GM12878 (cell line): ENCODE data around the gene LRRC23. TPM values are rescaled to one million over a fixed set of nuclear protein-coding genes. Genes with fewer than 3 reads are reported as not detected.

Experiments
- ATAC-seq: fragments of 200-7000 bp; cut with Tn5 transposase; 3 replicates; pipeline ENCODE4 v1.9.1; 2020; ENCODE audit warnings: mild to moderate bottlenecking, moderate library complexity
- BruUV-seq: library from RNA; stranded (reverse); fragments of 400-500 nt; replicated peaks from 2 replicates; lab custom pipeline; 2021; lab: Mats Ljungman, UMichigan
- CTCF ChIA-PET: fragments of 300-600 bp; sonication (Branson Sonifier 250); formaldehyde crosslinking; extraction: SDS; loops from one replicate; lab custom pipeline; 2021; ENCODE audit warnings: inconsistent platforms; lab: Yijun Ruan, JAX
- POLR2A ChIA-PET: fragments of 350-600 bp; formaldehyde crosslinking; extraction: SDS; loops from one replicate; lab custom pipeline; 2021; ENCODE audit warnings: inconsistent platforms; lab: Charles Lee
- RAD21 ChIA-PET: fragments of 300-600 bp; sonication (Branson Sonifier 250); formaldehyde crosslinking; loops from one replicate; lab custom pipeline; 2023; ENCODE audit warnings: antibody characterized with exemption; ENCODE audit not compliant: unreplicated experiment; lab: Charles Lee
- SMC1A ChIA-PET: fragments of 300-600 bp; sonication (Branson Sonifier 250); formaldehyde crosslinking; loops from one replicate; lab custom pipeline; 2023; ENCODE audit not compliant: unreplicated experiment, uncharacterized antibody; lab: Charles Lee
- DNase-seq: peaks from one replicate; pipeline ENCODE4 v3.0.0-alpha.2; 2011; ENCODE audit warnings: low read depth, low spot score
- FAIRE-seq: peaks from 3 replicates; lab custom pipeline; 2011; peaks lifted over from hg19 to GRCh38; lab: Jason Lieb, UNC
- H2AFZ ChIP-seq: 2 replicates; pipeline ENCODE4 v1.6.0; 2011; ENCODE audit warnings: low read depth, low read length, control low read depth; ENCODE audit not compliant: control insufficient read depth
- H3K27ac ChIP-seq: 2 replicates; pipeline ENCODE4 v1.5.1; 2011; ENCODE audit warnings: control low read depth; ENCODE audit not compliant: control insufficient read depth, insufficient read depth
- H3K27me3 ChIP-seq, 2 experiments: replicated peaks in 1 of 2; 2 replicates each; pipeline versions ENCODE4 v1.6.0 to v1.6.1; 2011; ENCODE audit warnings: low read length in 1 of 2; ENCODE audit not compliant: control insufficient read depth in 2 of 2, insufficient read depth in 2 of 2
- H3K36me3 ChIP-seq, 2 experiments: 2 replicates each; pipeline ENCODE4 v1.5.1; 2011; ENCODE audit warnings: low read length in 1 of 2; ENCODE audit not compliant: control insufficient read depth in 2 of 2, insufficient read depth in 2 of 2
- H3K4me1 ChIP-seq: 2 replicates; pipeline ENCODE4 v1.6.1; 2011; ENCODE audit warnings: mild to moderate bottlenecking, low read length, moderate library complexity, mixed read lengths; ENCODE audit not compliant: control insufficient read depth, insufficient read depth
- H3K4me2 ChIP-seq: 2 replicates; pipeline ENCODE4 v1.6.0; 2011; ENCODE audit warnings: control low read depth; ENCODE audit not compliant: control insufficient read depth, insufficient read depth
- H3K4me3 ChIP-seq: fragments of 200-600 bp; sonication (generic); 2 replicates; pipeline ENCODE4 v1.5.1; 2016
- H3K79me2 ChIP-seq: 2 replicates; pipeline ENCODE4 v1.6.0; 2011; ENCODE audit warnings: low read length; ENCODE audit not compliant: control insufficient read depth, insufficient read depth
- H3K9ac ChIP-seq: 2 replicates; pipeline ENCODE4 v1.8.0; 2011; ENCODE audit warnings: low read length, control low read depth, mixed read lengths; ENCODE audit not compliant: control insufficient read depth, insufficient read depth
- H3K9me3 ChIP-seq: replicated peaks from 3 replicates; pipeline ENCODE4 v1.5.1; 2011; ENCODE audit warnings: mild to moderate bottlenecking, low read length; ENCODE audit not compliant: control insufficient read depth, insufficient read depth
- H4K20me1 ChIP-seq: 2 replicates; pipeline ENCODE4 v1.6.0; 2011; ENCODE audit not compliant: control insufficient read depth, insufficient read depth
- ATF7 ChIP-seq: fragments of 450-650 bp; IDR thresholded peaks from 2 replicates; pipeline ENCODE4 v1.6.1; 2016; ENCODE audit warnings: low read depth, mild to moderate bottlenecking
- CBFB ChIP-seq: IDR thresholded peaks from 2 replicates; pipeline ENCODE4 v1.6.1; 2016; ENCODE audit warnings: antibody characterized with exemption, low read depth
- CBX3 ChIP-seq: fragments of 200-600 bp; sonication (generic); IDR thresholded peaks from 2 replicates; pipeline ENCODE4 v1.6.1; 2016; ENCODE audit warnings: low read depth, borderline replicate concordance
- CREB1 ChIP-seq: IDR thresholded peaks from 2 replicates; pipeline ENCODE4 v1.6.1; 2012; ENCODE audit warnings: low read depth, mild to moderate bottlenecking, inconsistent platforms
- CREM ChIP-seq: IDR thresholded peaks from 2 replicates; pipeline ENCODE4 v1.6.1; 2014; ENCODE audit warnings: antibody characterized with exemption, low read depth
- DPF2 ChIP-seq: fragments of 450-650 bp; IDR thresholded peaks from 2 replicates; pipeline ENCODE4 v1.6.1; 2017; ENCODE audit warnings: mild to moderate bottlenecking
- EZH2 ChIP-seq: IDR thresholded peaks from 2 replicates; pipeline ENCODE4 v1.6.1; 2012; ENCODE audit warnings: low read depth, mild to moderate bottlenecking, control low read depth, inconsistent platforms, low read length, borderline replicate concordance; ENCODE audit not compliant: control insufficient read depth
- HSF1 ChIP-seq: fragments of 150-350 bp; IDR thresholded peaks from 2 replicates; pipeline ENCODE4 v1.6.1; 2014; ENCODE audit warnings: mild to moderate bottlenecking, low read depth, low read length
- KLF5 ChIP-seq: fragments of 450-650 bp; IDR thresholded peaks from 2 replicates; pipeline ENCODE4 v1.6.1; 2014; ENCODE audit warnings: mild to moderate bottlenecking; ENCODE audit not compliant: partially characterized antibody
- MEF2A ChIP-seq: IDR thresholded peaks from 2 replicates; pipeline ENCODE4 v1.6.1; 2011; ENCODE audit warnings: low read depth, mild to moderate bottlenecking, low read length, moderate library complexity; ENCODE audit not compliant: insufficient read depth
- NFXL1 ChIP-seq: fragments of 450-650 bp; IDR thresholded peaks from 2 replicates; pipeline ENCODE4 v1.6.1; 2017; ENCODE audit warnings: antibody characterized with exemption, mild to moderate bottlenecking, borderline replicate concordance
- NKRF ChIP-seq: fragments of 450-650 bp; conservative IDR thresholded peaks from 2 replicates; pipeline ENCODE4 v1.6.1; 2017; ENCODE audit warnings: mild to moderate bottlenecking, moderate library complexity
- NR2C2 ChIP-seq: IDR thresholded peaks from 2 replicates; pipeline ENCODE4 v1.6.1; 2011; ENCODE audit warnings: borderline replicate concordance, low read depth; ENCODE audit not compliant: control insufficient read depth, insufficient read length
- PAX8 ChIP-seq: fragments of 450-650 bp; IDR thresholded peaks from 2 replicates; pipeline ENCODE4 v1.6.1; 2017; ENCODE audit warnings: mild to moderate bottlenecking, moderate library complexity
- POU2F2 ChIP-seq: IDR thresholded peaks from 3 replicates; pipeline ENCODE4 v1.6.1; 2011; ENCODE audit warnings: low read depth, mild to moderate bottlenecking, low read length, borderline replicate concordance
- RAD21 ChIP-seq: IDR thresholded peaks from 2 replicates; pipeline ENCODE4 v1.6.1; 2011; ENCODE audit warnings: mild to moderate bottlenecking, low read depth, low read length, moderate library complexity; ENCODE audit not compliant: insufficient read depth
- SIN3A ChIP-seq: IDR thresholded peaks from 2 replicates; pipeline ENCODE4 v1.6.1; 2012; ENCODE audit warnings: low read depth, low read length, improper control_type of control experiment
- SMAD5 ChIP-seq: IDR thresholded peaks from 2 replicates; pipeline ENCODE4 v1.6.1; 2016; ENCODE audit warnings: antibody characterized with exemption, low read depth
- SMC3 ChIP-seq: IDR thresholded peaks from 2 replicates; pipeline ENCODE4 v1.6.1; 2011; ENCODE audit warnings: low read length, improper control_type of control experiment, borderline replicate concordance
- ZBED1 ChIP-seq: IDR thresholded peaks from 2 replicates; pipeline ENCODE4 v1.6.1; 2016; ENCODE audit warnings: borderline replicate concordance
- ZNF24 ChIP-seq: fragments of 450-650 bp; IDR thresholded peaks from 2 replicates; pipeline ENCODE4 v1.6.1; 2017; ENCODE audit warnings: antibody characterized with exemption, mild to moderate bottlenecking
- WGBS: methylation state at CpG from one replicate; pipeline ENCODE4 v1.1.6; 2016; ENCODE audit warnings: low lambda C conversion rate; ENCODE audit not compliant: insufficient replicate concordance, insufficient coverage; ENCODE audit errors: missing lambda C conversion rate; 5-methylcytosine and 5-hydroxymethylcytosine counted together
- in situ Hi-C: fragments of 300-500 bp; cut with MboI; formaldehyde crosslinking; loops from 9 replicates; pipeline ENCODE4 v1.14.3; 2018; ENCODE audit warnings: mixed read lengths
- intact Hi-C: fragments of 100-400 bp; cut with micrococcal nuclease; formaldehyde crosslinking; loops from one replicate; pipeline ENCODE4 v1.14.2; 2022; ENCODE audit not compliant: unreplicated experiment
- polyA plus RNA-seq, 11 experiments: library from polyadenylated mRNA; depleted of rRNA in 4 of 11; unstranded in 6 of 11; stranded (reverse) in 5 of 11; fragments of >200 nt; fragmentation: Nextera tagmentation in 4 of 11; fragmentation: Illumina TruSeq in 1 of 11; extraction: Ambion mirVana in 4 of 11; extraction: Trizol in 1 of 11; gene quantifications; 1 replicate in 1 of 11; 2 replicates in 10 of 11; pipeline versions ENCODE4 v1.2.1 to v1.2.3, GENCODE V29; 2011 to 2016; ENCODE audit warnings: inconsistent platforms in 2 of 11, missing spikeins in 2 of 11, low read depth in 1 of 11
- total RNA-seq, 4 experiments: library from RNA; depleted of rRNA in 3 of 4; stranded (reverse); fragments of >200 nt in 3 of 4; fragmentation: Illumina TruSeq in 1 of 4; extraction: Trizol in 1 of 4; gene quantifications; 2 replicates each; pipeline versions ENCODE4 v1.2.1 to v1.2.3, GENCODE V29; 2013 to 2021

Gene LRRC23
- total and polyA plus RNA-seq, 10 of the 15 experiments (the other 5 are each of a cell fraction or from before 2014, with no cell fraction given), result 1.4 to 6.9 (median 3.4) TPM

GRCh38 chr12:6953442-6954315 is 49.1 kb downstream of the LRRC23 start:
- DNase-seq (peak; percentile 95), FAIRE-seq (peak; percentile 95), ATAC-seq (peak; percentile 51)
- Histone ChIP-seq H3K27me3 (no peaks in the 10 kb centered on the region), H3K79me2 (peaks cover 95% of the 10 kb centered on the region), H4K20me1 (no peaks in the 10 kb centered on the region), H3K4me3 (peak overlapping the region; percentile 95), H3K36me3 (peaks cover 6 to 34% of the 10 kb centered on the region in 2 experiments), H2AFZ (no peak overlapping the region), H3K27ac (peak overlapping the region; percentile 99), H3K9me3 (no peaks in the 10 kb centered on the region), H3K9ac (peak overlapping the region; percentile 99), H3K4me2 (peak overlapping the region; percentile 99), H3K4me1 (peaks cover 76% of the 10 kb centered on the region)
- POLR2A ChIA-PET, result interaction anchor here (0.7 to 17.8 kb wide), 5 partner anchors 7 to 154 kb away, joined by 3 to 524 read pairs (median 10); partner anchors contain the start of genes C12orf57, PTPN6 and RNU7-1
- SMC1A ChIA-PET, result interaction anchor here (1.1 to 13.2 kb wide), 4 partner anchors 6 to 11 kb away, joined by 3 to 395 read pairs (median 200); partner anchors contain the start of genes C12orf57, PTPN6 and RNU7-1
- WGBS, result 2% methylated on average over 24 of the region's 24 CpGs
- CTCF ChIA-PET, result interaction anchor here (1.0 to 13.2 kb wide), 8 partner anchors 6 to 159 kb away, joined by 4 to 645 read pairs (median 4); partner anchors contain the start of genes C12orf57, PTPN6 and RNU7-1
- RAD21 ChIA-PET, result interaction anchor here (1.0 to 13.5 kb wide), 7 partner anchors 7 to 159 kb away, joined by 3 to 426 read pairs (median 11); partner anchors contain the start of genes C12orf57, C1RL and RNU7-1
- BruUV-seq, result no TSS peak
- in situ Hi-C loops, result loop anchor here (25.0 kb wide), 1 partner anchor 1684 kb away; no protein-coding TSS in a partner anchor
- intact Hi-C loops, result loop anchor here (1.0 kb wide), 1 partner anchor 8 kb away; no protein-coding TSS in a partner anchor
- TF ChIP-seq ZBED1 (peak; percentile 59), DPF2 (peak; percentile 97), POU2F2 (peak; percentile 99), RAD21 (no peak), KLF5 (no peak), SMC3 (peak; percentile 14; the same call in 1 of the 2 replicates), ATF7 (peak; percentile 98), NFXL1 (no peak), CREM (peak; percentile 71), CREB1 (no peak), NKRF (no peak; the same call in 1 of the 2 replicates), HSF1 (no peak), PAX8 (no peak), MEF2A (0 out of 2 replicates have a peak, but pooled peaks have one; percentile 44), SIN3A (0 out of 2 replicates have a peak, but pooled peaks have one; percentile 46), ZNF24 (no peak), EZH2 (no peak), CBX3 (no peak), SMAD5 (peak; percentile 91), NR2C2 (no peak), CBFB (peak; percentile 90)
